Epidermal melanocyte (primary cell): ENCODE data around the gene TMEM72.

Source experiments
- DNase-seq: peaks from one replicate; pipeline ENCODE4 v3.0.0; 2011; ENCODE audit warnings: low spot score; ENCODE audit not compliant: insufficient read length

TMEM72 gene

DNA sequence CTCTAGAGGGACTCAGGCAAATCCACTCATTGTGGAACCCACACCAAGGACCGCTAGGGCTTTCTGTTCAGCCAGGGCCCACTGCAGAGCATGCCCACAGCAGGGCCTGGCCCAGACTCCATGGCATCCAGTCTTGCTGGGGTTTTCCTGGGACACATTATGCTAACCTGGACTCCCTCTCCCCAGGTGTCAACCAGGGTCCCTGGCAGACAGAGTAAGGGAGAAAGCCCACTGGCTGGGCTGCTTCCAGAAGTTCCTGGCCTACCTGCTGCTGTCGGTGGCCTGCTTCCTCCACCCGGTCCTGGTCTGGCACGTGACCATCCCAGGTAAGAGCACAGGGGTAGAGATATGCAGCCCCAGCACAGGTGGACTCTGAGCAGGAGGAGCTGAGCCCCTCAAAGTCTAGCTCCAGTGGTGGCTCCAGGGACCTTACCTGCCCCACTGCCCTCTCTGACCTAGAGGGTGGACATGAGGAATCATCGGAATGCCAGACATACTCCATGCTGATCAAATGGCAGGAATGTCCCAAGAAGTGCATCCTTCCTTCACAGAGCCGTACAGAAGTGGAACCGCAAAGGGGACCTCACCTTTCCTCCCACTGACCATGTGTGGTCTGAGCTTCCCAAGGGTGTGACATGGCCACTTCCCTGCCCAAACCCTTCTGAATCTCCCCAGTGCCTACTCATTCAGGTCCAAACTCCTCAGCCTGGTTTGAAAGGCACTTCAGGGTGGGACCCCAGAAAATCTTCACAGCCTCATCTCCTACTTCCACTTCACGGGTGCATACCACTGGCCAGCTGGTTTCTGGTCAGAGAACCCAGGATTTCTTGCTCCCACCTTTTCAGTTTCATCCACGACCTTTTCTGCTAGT, 22.5 kb downstream of the TMEM72 start:
- DNase-seq, result no peak

GRCh38 chr10:44934416-44935200, 23.5 kb downstream of the TMEM72 start:
- DNase-seq, result no peak

GRCh38 chr10:44935201-44935965, 24.2 kb downstream of the TMEM72 start:
- no peak for DNase-seq

- no peak for DNase-seq
Observed at GRCh38 chr10:44935966-44936295, 24.8 kb downstream of the TMEM72 start.

DNA sequence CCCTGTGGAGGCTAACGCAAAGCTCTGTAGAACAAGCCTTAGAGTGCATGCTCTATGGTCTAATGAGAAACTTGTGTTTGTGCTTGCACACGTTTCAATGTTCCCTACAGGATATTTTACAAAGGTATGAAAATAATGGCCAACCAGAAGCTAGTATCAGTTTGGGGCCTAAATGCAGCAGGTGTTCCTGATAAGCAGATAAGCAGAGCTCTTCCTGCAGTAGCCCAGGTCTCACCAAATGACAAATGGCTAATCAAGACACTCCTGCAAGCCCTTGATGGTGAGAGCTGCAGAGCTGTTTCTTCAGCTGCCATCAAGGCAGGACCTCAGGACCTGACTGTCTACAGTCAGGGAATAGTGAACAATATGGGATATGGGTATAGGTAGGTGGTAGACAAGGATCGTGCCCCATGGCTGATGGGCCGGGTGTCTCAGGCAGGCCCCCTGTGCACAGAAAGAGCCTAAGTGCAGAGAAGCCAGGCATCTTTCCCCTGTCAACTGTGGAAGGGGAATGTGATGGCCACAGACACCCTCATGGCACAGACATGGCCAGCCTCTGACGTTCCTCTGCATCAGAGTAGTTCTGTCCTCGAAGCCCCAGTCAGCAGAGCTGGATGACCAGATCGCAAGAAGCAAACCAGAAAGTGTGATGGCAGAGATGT, 25.3 kb downstream of the TMEM72 start:
- DNase-seq, result no peak

GRCh38 chr10:44937196-44938005, 26.3 kb downstream of the TMEM72 start:
- DNase-seq, result no peak

DNA sequence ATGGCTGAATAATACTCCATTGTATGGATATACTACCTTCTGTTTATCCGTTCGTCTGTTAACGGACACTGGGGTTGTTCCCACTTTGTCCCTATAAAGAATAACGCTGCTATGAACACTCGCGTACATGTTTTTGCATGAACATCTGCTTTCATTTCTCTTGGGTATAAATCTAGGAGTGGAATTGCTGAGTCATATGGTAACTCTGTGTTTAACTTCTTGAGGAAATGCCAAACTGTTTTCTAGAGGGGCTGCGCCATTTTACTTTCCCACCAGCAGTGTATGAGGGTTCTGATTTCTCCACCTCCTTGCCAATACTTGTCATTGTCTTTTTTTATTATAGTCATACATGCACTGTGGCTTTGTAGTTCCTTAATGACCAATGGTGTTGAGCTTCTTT, 27.8 kb downstream of the TMEM72 start:
- DNase-seq, result no peak

GRCh38 chr10:44939691-44940401, 28.7 kb downstream of the TMEM72 start:
- no peak for DNase-seq

- no peak for DNase-seq
Observed at GRCh38 chr10:44944354-44944753, 33.2 kb downstream of the TMEM72 start.

- DNase-seq, result no peak
Observed at GRCh38 chr10:44946205-44946604, 35.1 kb downstream of the TMEM72 start.

- no peak for DNase-seq
Observed at GRCh38 chr10:44947371-44948152, 36.4 kb downstream of the TMEM72 start.

DNA sequence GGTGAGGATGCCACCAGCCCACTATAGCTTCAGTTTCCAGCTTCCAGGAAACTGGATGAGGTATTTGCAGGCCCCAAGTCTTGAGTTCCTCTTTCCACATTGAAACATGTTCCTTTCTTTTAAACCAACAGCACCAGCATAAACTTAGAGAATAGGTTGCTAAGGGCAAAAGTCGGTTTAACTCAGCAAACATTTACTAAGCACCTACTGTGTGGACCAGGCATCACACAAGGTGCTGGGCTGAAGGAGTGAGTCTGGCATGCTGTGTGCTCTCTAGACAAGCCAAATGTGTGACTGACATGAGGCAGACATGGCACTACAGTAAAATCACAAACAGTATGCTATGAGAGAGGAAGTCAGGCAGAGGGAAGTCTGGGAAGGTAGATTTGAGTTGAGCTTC, 37.5 kb downstream of the TMEM72 start:
- DNase-seq, result no peak

DNA sequence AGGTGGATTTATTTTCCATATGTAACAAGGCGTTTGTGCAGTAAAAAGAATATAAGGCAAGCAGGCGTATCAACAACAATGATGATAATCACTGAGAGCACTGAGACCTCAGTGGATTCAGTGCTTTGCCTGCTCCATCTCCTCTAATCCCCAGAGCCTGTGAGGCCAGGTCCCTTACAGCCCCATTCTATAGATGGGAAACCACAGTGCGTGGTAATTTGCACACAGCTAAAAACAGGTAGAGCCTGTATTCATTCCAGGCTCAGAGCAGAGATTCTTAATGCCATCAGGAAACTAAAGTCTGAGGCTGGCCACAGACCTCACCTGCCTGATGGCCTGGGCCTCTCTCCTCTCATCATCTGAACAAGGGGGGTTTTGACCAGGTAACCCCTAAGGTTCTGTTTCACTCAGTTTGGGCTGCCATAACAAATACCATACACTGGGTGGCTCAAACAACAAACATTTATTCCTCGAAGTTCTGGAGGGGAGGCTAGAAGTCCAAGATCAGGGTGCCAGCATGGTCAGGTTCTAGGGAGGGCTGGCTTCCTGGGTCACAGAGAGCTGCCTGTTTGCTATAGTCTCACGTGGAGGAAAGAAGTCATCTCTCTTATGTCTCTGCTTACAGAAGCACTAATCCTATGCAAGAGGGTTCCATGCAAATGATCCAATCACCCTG, 38.1 kb downstream of the TMEM72 start:
- DNase-seq, result no peak

- no peak for DNase-seq
Observed at GRCh38 chr10:44949915-44950314, 38.8 kb downstream of the TMEM72 start.

DNA sequence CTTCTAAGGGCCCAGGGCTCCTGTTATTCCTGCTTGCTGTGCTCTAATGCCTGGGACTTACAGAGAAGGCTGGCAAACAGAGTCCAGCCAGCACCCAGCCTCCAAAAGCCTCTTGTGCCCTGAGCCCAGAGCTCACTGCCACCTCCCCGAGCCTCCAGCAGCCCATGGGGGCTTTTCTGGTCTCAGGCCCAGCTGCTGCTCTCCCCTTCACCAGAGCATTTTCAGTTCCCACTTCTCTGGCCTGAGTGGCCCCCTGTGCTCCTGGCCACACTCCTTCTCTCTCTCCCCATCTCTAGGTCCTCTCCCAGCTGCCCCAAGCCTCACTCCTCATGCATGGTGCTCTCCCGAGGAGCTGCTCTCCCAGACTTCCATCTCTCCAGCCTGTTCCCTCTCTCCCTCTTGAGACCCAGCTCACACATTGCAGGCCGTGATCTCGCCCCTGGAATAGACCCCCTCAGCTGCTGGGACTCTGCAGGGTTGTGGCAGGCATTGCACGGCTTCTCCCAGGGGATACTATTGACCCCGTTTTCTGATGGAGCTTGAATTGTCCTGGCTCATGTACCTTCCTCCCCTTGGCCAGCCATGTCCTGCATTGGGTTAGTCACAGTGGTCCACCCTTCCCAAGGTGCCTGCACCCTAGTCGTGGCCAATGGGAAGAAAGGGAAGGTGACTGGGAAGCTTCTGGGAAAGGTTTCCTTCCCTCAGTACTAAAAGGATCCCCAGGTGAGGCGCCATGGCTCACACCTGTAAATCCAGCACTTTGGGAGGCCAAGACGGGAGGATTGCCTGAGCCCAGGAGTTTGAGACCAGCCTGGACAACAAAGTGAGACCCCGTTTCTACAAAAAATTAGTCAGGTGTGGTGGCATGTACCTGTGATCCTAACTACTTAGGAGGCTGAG, 39.4 kb downstream of the TMEM72 start:
- DNase-seq, result no peak

- DNase-seq, result no peak
Observed at GRCh38 chr10:44951576-44952226, 40.6 kb downstream of the TMEM72 start.

GRCh38 chr10:44952779-44953231, 41.7 kb downstream of the TMEM72 start:
- no peak for DNase-seq
